Retinal pigment epithelial cell (primary cell): Measurements from ENCODE around the gene DOCK2.

Experiments
- DNase-seq: peaks from one replicate; pipeline ENCODE4 v3.0.0-alpha.2; 2010; ENCODE audit warnings: low read depth
- H3K4me3 ChIP-seq: 2 replicates; pipeline ENCODE4 v1.5.1; 2011; ENCODE audit warnings: mild to moderate bottlenecking, low read length, control low read depth, moderate library complexity
- CTCF ChIP-seq: conservative IDR thresholded peaks from 2 replicates; pipeline ENCODE4 v1.5.1; 2011; ENCODE audit warnings: low read depth, low read length, control low read depth, inconsistent platforms

Gene DOCK2

GRCh38 chr5:169801324-169801777, 164.3 kb downstream of the DOCK2 start:
- H3K4me3 ChIP-seq: no peak overlapping the region
- no peak for TF ChIP-seq CTCF
- DNase-seq: no peak

GRCh38 chr5:169801781-169802180, 164.7 kb downstream of the DOCK2 start:
- TF ChIP-seq CTCF: no peak
- no peak overlapping the region for H3K4me3 ChIP-seq
- DNase-seq: no peak

- no peak for DNase-seq
- no peak overlapping the region for H3K4me3 ChIP-seq
- no peak for TF ChIP-seq CTCF
These were observed 166.3 kb downstream of the DOCK2 start for GRCh38 chr5:169803077-169803981.

- DNase-seq: no peak
- TF ChIP-seq CTCF: no peak
- no peak overlapping the region for H3K4me3 ChIP-seq
These were observed 167.8 kb downstream of the DOCK2 start for GRCh38 chr5:169804861-169805260.

GRCh38 chr5:169805527-169805934, 168.5 kb downstream of the DOCK2 start:
- no peak for DNase-seq
- no peak for TF ChIP-seq CTCF
- no peak overlapping the region for H3K4me3 ChIP-seq

GRCh38 chr5:169805937-169806700, 169.0 kb downstream of the DOCK2 start:
- no peak for TF ChIP-seq CTCF
- H3K4me3 ChIP-seq: no peak overlapping the region
- no peak for DNase-seq
